ENCODE data around the gene MTFMT.

The MTFMT gene

GRCh38 chr15:65042776-65043327 is 13.4 kb upstream of the MTFMT start:
- no peak for DNase-seq (ENCODE audit: low spot score)
- TF ChIP-seq, protein P1, sequence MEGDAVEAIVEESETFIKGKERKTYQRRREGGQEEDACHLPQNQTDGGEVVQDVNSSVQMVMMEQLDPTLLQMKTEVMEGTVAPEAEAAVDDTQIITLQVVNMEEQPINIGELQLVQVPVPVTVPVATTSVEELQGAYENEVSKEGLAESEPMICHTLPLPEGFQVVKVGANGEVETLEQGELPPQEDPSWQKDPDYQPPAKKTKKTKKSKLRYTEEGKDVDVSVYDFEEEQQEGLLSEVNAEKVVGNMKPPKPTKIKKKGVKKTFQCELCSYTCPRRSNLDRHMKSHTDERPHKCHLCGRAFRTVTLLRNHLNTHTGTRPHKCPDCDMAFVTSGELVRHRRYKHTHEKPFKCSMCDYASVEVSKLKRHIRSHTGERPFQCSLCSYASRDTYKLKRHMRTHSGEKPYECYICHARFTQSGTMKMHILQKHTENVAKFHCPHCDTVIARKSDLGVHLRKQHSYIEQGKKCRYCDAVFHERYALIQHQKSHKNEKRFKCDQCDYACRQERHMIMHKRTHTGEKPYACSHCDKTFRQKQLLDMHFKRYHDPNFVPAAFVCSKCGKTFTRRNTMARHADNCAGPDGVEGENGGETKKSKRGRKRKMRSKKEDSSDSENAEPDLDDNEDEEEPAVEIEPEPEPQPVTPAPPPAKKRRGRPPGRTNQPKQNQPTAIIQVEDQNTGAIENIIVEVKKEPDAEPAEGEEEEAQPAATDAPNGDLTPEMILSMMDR (IDR thresholded peaks at IDR 0.05; ENCODE audit: extremely low read depth, missing control alignments): no peak

- DNase-seq (ENCODE audit: low spot score): no peak
- TF ChIP-seq, protein P1 (IDR thresholded peaks at IDR 0.05; ENCODE audit: extremely low read depth, missing control alignments): no peak
Measured at GRCh38 chr15:65041787-65042186, 12.3 kb upstream of the MTFMT start.

DNA sequence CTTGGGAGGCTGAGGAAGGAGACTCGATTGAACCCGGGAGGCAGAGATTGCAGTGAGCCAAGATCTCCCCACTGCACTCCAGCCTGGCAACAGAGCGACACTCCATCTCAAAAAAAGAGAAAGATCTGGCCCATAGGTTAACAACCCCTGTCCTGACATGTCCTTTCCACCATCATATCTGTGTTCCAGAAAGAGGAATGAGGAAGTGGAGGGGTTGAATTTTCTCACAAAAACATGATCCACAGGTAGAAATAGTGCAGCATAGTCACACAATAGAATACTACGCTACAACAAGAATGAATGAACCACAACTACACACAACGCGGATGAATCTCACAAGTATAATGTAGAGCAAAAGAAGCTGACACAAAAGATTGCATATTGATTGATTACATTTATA is 11.0 kb upstream of the MTFMT start:
- TF ChIP-seq, protein P1 (IDR thresholded peaks at IDR 0.05; ENCODE audit: extremely low read depth, missing control alignments): no peak
- no peak for DNase-seq (ENCODE audit: low spot score)

GRCh38 chr15:65038836-65039235 is 9.4 kb upstream of the MTFMT start:
- DNase-seq (ENCODE audit: low spot score): no peak
- TF ChIP-seq, protein P1 (IDR thresholded peaks at IDR 0.05; ENCODE audit: extremely low read depth, missing control alignments): no peak

DNA sequence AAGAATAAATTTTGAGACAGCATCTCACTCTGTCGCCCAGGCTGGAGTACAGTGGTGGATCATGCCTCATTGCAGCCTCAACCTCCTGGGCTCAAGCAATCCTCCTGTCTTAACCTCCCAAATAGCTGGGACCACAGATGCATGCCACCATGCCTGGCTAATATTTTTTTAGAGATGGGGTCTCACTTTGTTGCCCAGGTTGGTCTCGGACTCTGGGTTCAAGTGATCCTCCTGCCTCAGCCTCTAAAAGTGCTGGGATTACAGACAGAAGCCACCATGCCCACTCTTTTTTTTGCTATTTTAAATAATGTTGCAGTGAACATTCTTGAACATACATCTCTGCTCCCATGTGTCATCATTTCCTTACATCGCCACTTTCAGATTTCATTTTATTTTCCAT is 9.0 kb upstream of the MTFMT start:
- TF ChIP-seq, protein P1 (IDR thresholded peaks at IDR 0.05; ENCODE audit: extremely low read depth, missing control alignments): no peak
- DNase-seq (ENCODE audit: low spot score): no peak

GRCh38 chr15:65037309-65037708 is 7.9 kb upstream of the MTFMT start:
- TF ChIP-seq, protein P1 (IDR thresholded peaks at IDR 0.05; ENCODE audit: extremely low read depth, missing control alignments): no peak
- DNase-seq (ENCODE audit: low spot score): no peak

DNA sequence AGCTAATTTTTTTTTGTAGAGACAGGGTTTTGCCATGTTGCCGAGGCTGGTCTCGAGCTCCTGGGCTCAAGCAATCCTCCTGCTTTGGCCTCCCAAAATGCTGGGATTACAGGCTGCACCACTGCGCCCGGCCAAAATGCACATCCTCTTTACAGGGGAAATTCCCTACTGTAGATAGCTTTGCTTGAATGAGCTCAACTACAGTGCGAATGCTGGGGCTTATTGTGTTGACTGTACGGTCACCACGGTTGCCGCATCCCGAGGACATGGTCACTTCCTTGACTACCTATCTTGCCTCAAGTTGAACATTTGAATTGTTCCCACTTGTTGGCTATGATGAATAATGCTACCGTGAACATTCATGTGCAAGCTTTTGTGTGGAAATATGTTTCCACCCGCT is 5.3 kb upstream of the MTFMT start:
- TF ChIP-seq, protein P1 (IDR thresholded peaks at IDR 0.05; ENCODE audit: extremely low read depth, missing control alignments): no peak
- DNase-seq (ENCODE audit: low spot score): no peak
